ENCODE measurements around the gene ARL15. TPM values are rescaled to one million over a fixed set of nuclear protein-coding genes. Genes with fewer than 3 reads are reported as not detected.
"Not testable (repeated sequence)": the region's sequence is repeated elsewhere in the genome, so short reads cannot be mapped to it uniquely, and the experiment has no call there.

The ARL15 gene
- polyA plus RNA-seq (2012; ENCODE audit: low read depth, missing spikeins) = 2.5 TPM

DNA sequence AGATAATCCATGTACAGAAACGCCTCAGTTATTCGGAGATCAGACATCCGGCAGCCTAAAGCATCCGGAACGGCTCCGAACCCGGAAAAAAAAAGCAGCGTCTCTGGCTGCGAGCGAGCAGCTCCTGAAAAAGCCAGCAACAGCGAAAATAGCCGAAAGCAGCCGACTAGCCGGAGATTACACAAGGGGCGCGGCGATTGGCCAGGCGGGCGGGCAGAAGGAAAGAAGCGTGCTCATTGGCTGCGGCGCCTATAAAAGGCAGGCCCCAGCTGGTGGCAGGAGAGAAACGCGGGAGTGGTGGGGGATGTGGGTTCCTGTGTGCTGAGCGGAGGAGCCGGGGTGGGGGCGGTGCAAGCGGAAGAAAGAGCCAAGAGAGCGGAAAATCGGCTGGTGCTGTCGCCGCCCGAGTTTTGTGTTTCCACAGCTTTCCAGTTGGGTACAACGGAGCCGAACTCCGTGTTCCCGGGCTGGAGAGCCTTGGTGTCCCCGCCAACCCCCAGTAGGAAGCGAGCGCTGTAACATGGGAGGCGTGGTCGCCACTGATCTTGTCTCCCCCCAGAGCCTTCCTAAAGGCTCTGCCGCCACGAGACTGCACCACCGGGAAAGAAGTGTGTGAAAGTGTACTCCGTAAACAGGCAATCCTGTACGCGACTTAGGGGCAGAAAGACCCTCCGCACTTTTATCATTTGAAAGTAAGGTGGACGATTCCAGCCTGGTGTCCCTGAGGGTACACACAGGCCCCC lies at the start of gene ARL15:
Gene ARL15, minus strand, starts transcription at position 141 of the 743 bp plus-strand sequence.
- peak; percentile 90 for DNase-seq (ENCODE audit: insufficient read length, low spot score)
- FAIRE-seq = peak; percentile 86
- TF ChIP-seq POLR2AphosphoS5 (IDR thresholded peaks at IDR 0.05; ENCODE audit: low read depth, low read length) (peak; percentile 98), POU2F2 (IDR thresholded peaks at IDR 0.05; ENCODE audit: low read depth, low read length) (peak; percentile 92), POLR2A (IDR thresholded peaks at IDR 0.05; ENCODE audit: low read depth, low read length) (peak; percentile 99), SPI1 (IDR thresholded peaks at IDR 0.05; ENCODE audit: low read depth, low read length) (no peak), PAX5 (IDR thresholded peaks at IDR 0.05; ENCODE audit: insufficient read depth, low read length, severe bottlenecking) (no peak), TAF1 (IDR thresholded peaks at IDR 0.05; ENCODE audit: low read depth, low read length) (peak; percentile 95)

DNA sequence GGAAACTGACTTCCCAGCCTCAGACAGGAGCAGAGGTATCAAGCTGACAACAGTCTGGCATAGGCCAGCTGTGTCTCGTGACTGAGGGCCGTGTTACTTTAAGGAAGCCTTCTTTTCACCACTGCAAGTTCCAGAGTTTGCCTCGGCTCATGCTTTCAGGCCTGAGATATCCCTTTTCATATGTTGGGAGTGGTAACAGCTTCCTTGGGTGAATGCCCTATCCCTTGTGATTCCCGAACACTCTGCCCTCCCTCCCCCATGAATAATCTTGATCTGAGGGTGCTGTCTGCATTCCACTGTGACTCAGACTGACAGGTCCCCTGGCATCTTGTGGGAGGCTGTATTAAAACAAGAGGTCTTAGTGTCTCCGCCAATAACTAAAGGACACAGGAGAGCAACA lies 49.7 kb upstream of the ARL15 start:
- TF ChIP-seq TAF1 (IDR thresholded peaks at IDR 0.05; ENCODE audit: low read depth, low read length) (no peak), POU2F2 (IDR thresholded peaks at IDR 0.05; ENCODE audit: low read depth, low read length) (no peak), PAX5 (IDR thresholded peaks at IDR 0.05; ENCODE audit: insufficient read depth, low read length, severe bottlenecking) (no peak), POLR2A (IDR thresholded peaks at IDR 0.05; ENCODE audit: low read depth, low read length) (no peak)
- FAIRE-seq = no peak
- DNase-seq (ENCODE audit: insufficient read length, low spot score) = no peak

DNA sequence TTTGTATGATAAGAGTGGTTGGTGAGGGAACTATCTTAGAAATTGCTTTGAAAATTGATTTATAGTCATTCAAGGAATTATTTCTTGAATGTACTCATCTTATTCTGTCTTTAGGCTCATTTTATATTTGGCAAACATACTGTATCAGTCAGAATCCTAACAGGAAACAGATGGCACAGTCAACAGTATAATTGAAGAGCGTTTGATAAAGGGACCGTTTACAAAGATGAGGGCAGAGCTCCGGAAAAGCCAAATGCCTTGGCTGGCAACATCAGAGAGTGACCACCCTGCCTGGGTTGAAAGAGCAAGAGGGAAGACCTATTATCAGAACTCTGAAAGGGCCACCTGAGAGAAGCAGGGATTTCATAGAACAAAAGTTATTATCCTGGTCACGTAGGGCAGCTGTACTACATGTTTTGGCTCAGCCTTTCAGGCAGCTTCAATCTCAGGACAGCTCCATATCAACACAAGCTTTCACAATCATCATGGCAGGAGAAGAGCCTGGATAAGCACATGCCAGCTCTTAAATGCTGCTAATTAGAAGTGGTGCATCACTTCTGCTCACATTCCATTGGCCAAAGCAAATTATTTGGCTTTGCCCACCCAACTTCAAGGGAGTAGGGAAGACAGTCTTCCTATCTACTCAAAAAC lies 47.2 kb upstream of the ARL15 start:
- FAIRE-seq = no peak
- TF ChIP-seq POLR2AphosphoS5 (IDR thresholded peaks at IDR 0.05; ENCODE audit: low read depth, low read length) (no peak), SPI1 (IDR thresholded peaks at IDR 0.05; ENCODE audit: low read depth, low read length) (no peak), POLR2A (IDR thresholded peaks at IDR 0.05; ENCODE audit: low read depth, low read length) (no peak), TAF1 (IDR thresholded peaks at IDR 0.05; ENCODE audit: low read depth, low read length) (no peak), PAX5 (IDR thresholded peaks at IDR 0.05; ENCODE audit: insufficient read depth, low read length, severe bottlenecking) (no peak), POU2F2 (IDR thresholded peaks at IDR 0.05; ENCODE audit: low read depth, low read length) (no peak)
- DNase-seq (ENCODE audit: insufficient read length, low spot score) = no peak

GRCh38 chr5:54353933-54354564 lies 43.7 kb upstream of the ARL15 start:
- not testable (repeated sequence) for FAIRE-seq; DNase-seq (ENCODE audit: insufficient read length, low spot score)

GRCh38 chr5:54352580-54352979 lies 42.2 kb upstream of the ARL15 start:
- DNase-seq (ENCODE audit: insufficient read length, low spot score); FAIRE-seq: not testable (repeated sequence)

DNA sequence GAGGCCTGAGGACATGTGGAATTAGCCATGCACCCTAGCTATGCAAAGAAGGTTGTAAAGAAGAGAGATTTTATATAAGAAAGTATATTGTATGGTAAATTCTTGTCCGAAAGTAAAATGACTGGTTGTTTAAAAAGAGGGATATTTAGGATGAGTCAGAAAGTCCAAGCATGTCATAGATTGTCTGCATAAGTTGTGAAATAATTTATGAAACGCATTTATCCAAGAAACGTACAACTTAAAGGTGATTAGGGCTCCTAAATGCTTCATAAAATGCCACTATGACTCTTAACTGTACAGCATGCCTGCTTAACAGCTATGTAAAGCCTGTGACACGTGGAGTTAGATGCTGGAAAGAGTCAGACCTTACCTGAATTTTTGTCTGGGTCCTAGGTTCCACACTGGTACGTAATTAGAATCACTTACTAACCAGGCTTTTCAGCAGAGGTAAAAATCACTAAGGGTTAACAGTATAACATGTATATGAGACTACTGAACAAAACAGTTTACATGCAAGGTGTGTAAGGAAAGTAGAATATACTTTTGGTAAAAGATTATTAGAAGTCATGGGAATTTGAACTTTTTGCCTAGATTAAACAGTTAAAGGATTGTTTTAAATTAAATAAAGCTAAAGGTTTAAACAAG lies 37.0 kb upstream of the ARL15 start:
- DNase-seq (ENCODE audit: insufficient read length, low spot score) (no peak), FAIRE-seq (no peak)
- no peak for TF ChIP-seq TAF1 (IDR thresholded peaks at IDR 0.05; ENCODE audit: low read depth, low read length)
- TF ChIP-seq POLR2AphosphoS5 (IDR thresholded peaks at IDR 0.05; ENCODE audit: low read depth, low read length) = no peak
- TF ChIP-seq POLR2A (IDR thresholded peaks at IDR 0.05; ENCODE audit: low read depth, low read length) = no peak
- TF ChIP-seq POU2F2 (IDR thresholded peaks at IDR 0.05; ENCODE audit: low read depth, low read length) = no peak
- TF ChIP-seq PAX5 (IDR thresholded peaks at IDR 0.05; ENCODE audit: insufficient read depth, low read length, severe bottlenecking) = no peak
- TF ChIP-seq SPI1 (IDR thresholded peaks at IDR 0.05; ENCODE audit: low read depth, low read length) = no peak

DNA sequence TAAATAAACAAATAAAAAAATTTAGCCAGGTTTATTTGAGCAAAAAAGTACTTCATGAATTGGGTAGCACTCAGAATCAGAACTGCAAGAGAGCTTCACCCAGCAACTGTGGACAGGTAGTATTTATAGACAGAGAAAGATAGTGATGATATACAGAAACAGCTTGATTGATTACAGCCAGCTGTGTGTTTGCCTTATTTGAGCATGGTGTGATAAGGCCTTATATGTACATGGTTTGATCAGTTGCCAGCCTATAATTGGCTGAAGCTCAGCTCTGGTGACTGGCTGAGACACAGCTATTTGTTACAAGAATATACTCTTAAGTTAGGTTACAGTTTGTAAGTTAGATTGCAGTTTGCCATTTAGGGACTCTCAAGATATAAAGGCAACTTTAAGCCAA lies 34.3 kb upstream of the ARL15 start:
- FAIRE-seq (no peak), DNase-seq (ENCODE audit: insufficient read length, low spot score) (no peak)
- no peak for TF ChIP-seq TAF1 (IDR thresholded peaks at IDR 0.05; ENCODE audit: low read depth, low read length)

- DNase-seq (ENCODE audit: insufficient read length, low spot score) = no peak
- no peak for TF ChIP-seq SPI1 (IDR thresholded peaks at IDR 0.05; ENCODE audit: low read depth, low read length)
- TF ChIP-seq POLR2AphosphoS5 (IDR thresholded peaks at IDR 0.05; ENCODE audit: low read depth, low read length) = no peak
- TF ChIP-seq POU2F2 (IDR thresholded peaks at IDR 0.05; ENCODE audit: low read depth, low read length) = no peak
- TF ChIP-seq PAX5 (IDR thresholded peaks at IDR 0.05; ENCODE audit: insufficient read depth, low read length, severe bottlenecking) = no peak
- TF ChIP-seq POLR2A (IDR thresholded peaks at IDR 0.05; ENCODE audit: low read depth, low read length) = no peak
- TF ChIP-seq TAF1 (IDR thresholded peaks at IDR 0.05; ENCODE audit: low read depth, low read length) = no peak
- no peak for FAIRE-seq
Observed at GRCh38 chr5:54341971-54342370, 31.6 kb upstream of the ARL15 start.

GRCh38 chr5:54337523-54337922 lies 27.1 kb upstream of the ARL15 start:
- FAIRE-seq (no peak), DNase-seq (ENCODE audit: insufficient read length, low spot score) (no peak)
- no peak for TF ChIP-seq POLR2AphosphoS5 (IDR thresholded peaks at IDR 0.05; ENCODE audit: low read depth, low read length)
- TF ChIP-seq SPI1 (IDR thresholded peaks at IDR 0.05; ENCODE audit: low read depth, low read length) = no peak
- no peak for TF ChIP-seq TAF1 (IDR thresholded peaks at IDR 0.05; ENCODE audit: low read depth, low read length)
- no peak for TF ChIP-seq POLR2A (IDR thresholded peaks at IDR 0.05; ENCODE audit: low read depth, low read length)
- no peak for TF ChIP-seq PAX5 (IDR thresholded peaks at IDR 0.05; ENCODE audit: insufficient read depth, low read length, severe bottlenecking)
- TF ChIP-seq POU2F2 (IDR thresholded peaks at IDR 0.05; ENCODE audit: low read depth, low read length) = no peak

DNA sequence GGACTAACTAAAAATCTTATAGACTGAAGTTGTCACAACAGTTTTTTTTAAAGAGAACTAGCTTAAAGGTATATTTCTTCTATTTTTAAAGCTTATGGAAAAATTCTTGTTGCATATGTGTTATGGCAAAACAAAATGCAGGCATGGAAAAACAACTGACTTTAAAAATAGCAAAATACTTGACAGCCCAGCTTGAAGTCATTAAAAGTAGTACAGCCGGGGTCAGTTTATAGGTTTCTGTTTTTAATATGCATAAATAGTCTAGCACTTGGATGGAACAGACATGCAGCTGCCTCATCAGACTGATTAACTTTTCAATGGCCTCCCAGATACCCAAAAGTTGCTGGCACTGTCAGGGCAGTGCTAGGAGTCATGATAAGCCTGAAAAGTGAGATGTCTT lies 22.3 kb upstream of the ARL15 start:
- TF ChIP-seq PAX5 (IDR thresholded peaks at IDR 0.05; ENCODE audit: insufficient read depth, low read length, severe bottlenecking) (no peak), POLR2AphosphoS5 (IDR thresholded peaks at IDR 0.05; ENCODE audit: low read depth, low read length) (no peak), SPI1 (IDR thresholded peaks at IDR 0.05; ENCODE audit: low read depth, low read length) (no peak), POU2F2 (IDR thresholded peaks at IDR 0.05; ENCODE audit: low read depth, low read length) (no peak), TAF1 (IDR thresholded peaks at IDR 0.05; ENCODE audit: low read depth, low read length) (no peak), POLR2A (IDR thresholded peaks at IDR 0.05; ENCODE audit: low read depth, low read length) (no peak)
- FAIRE-seq = no peak

More for the DNA sequence above, 22.3 kb upstream of the ARL15 start:
- DNase-seq (ENCODE audit: insufficient read length, low spot score) = no peak

All from GM12891 (cell line).